ENCODE measurements around the gene PLG.

- no peak for TF ChIP-seq CTCF (IDR thresholded peaks at IDR 0.05)
- TF ChIP-seq POLR2A (IDR thresholded peaks at IDR 0.05), result no peak
Measured at GRCh38 chr6:160791459-160791858, 89.4 kb downstream of the PLG start.
